Activated CD4-positive, alpha-beta T cell treated with anti-CD3 and anti-CD28 coated beads, Interleukin-2, amount 50 U/mL, for 24 hours (primary cell): ENCODE measurements around the gene GOLGA8K.
"Not testable (repeated sequence)": the region's sequence is repeated elsewhere in the genome, so short reads cannot be mapped to it uniquely, and the experiment has no call there.

Experiments
- DNase-seq, 2 donors: peaks; one replicate each; pipeline ENCODE4 v3.0.0-alpha.2; 2020; ENCODE audit warnings: low read depth in 1 of 2, low spot score in 1 of 2

The GOLGA8K gene

GRCh38 chr15:32403192-32403591 lies at the start of gene GOLGA8K:
Gene GOLGA8K, minus strand, starts transcription at chr15:32403292. Its CDS starts 98 bp downstream, at chr15:32403194.
- not testable (repeated sequence) for DNase-seq

GRCh38 chr15:32440445-32440977 lies 37.4 kb upstream of the GOLGA8K start:
- DNase-seq, result not testable (repeated sequence)

- not testable (repeated sequence) for DNase-seq
Observed at GRCh38 chr15:32434102-32434963, 31.2 kb upstream of the GOLGA8K start.

GRCh38 chr15:32427635-32428034 lies 24.5 kb upstream of the GOLGA8K start:
- not testable (repeated sequence) for DNase-seq

- not testable (repeated sequence) for DNase-seq
Observed at GRCh38 chr15:32426511-32426910, 23.4 kb upstream of the GOLGA8K start.

GRCh38 chr15:32407903-32408302 lies 4.8 kb upstream of the GOLGA8K start:
- DNase-seq, result not testable (repeated sequence)

- DNase-seq, result not testable (repeated sequence)
Observed at GRCh38 chr15:32396522-32396921, 6.6 kb downstream of the GOLGA8K start.

- not testable (repeated sequence) for DNase-seq
Observed at GRCh38 chr15:32394745-32395144, 8.3 kb downstream of the GOLGA8K start.

- DNase-seq, result not testable (repeated sequence)
Observed at GRCh38 chr15:32388050-32388648, 14.9 kb downstream of the GOLGA8K start.

- not testable (repeated sequence) for DNase-seq
Observed at GRCh38 chr15:32385823-32386495, 17.1 kb downstream of the GOLGA8K start.

GRCh38 chr15:32374185-32374584 lies 28.9 kb downstream of the GOLGA8K start:
- DNase-seq, result not testable (repeated sequence)

GRCh38 chr15:32373707-32374106 lies 29.4 kb downstream of the GOLGA8K start:
- DNase-seq, result not testable (repeated sequence)

- DNase-seq, result not testable (repeated sequence)
Observed at GRCh38 chr15:32372075-32372474, 31.0 kb downstream of the GOLGA8K start.

GRCh38 chr15:32370526-32370925 lies 32.6 kb downstream of the GOLGA8K start:
- not testable (repeated sequence) for DNase-seq

- DNase-seq, result not testable (repeated sequence)
Observed at GRCh38 chr15:32370064-32370463, 33.0 kb downstream of the GOLGA8K start.

- DNase-seq, result not testable (repeated sequence)
Observed at GRCh38 chr15:32366492-32366891, 36.6 kb downstream of the GOLGA8K start.

- not testable (repeated sequence) for DNase-seq
Observed at GRCh38 chr15:32365955-32366354, 37.1 kb downstream of the GOLGA8K start.

- peak in 1 of 2 donors; percentile 37 for DNase-seq
Observed at GRCh38 chr15:32364944-32365343, 38.1 kb downstream of the GOLGA8K start.

GRCh38 chr15:32363449-32363848 lies 39.6 kb downstream of the GOLGA8K start:
- not testable (repeated sequence) for DNase-seq

GRCh38 chr15:32361662-32362061 lies 41.4 kb downstream of the GOLGA8K start:
- DNase-seq, result not testable (repeated sequence)

GRCh38 chr15:32358462-32358861 lies 44.6 kb downstream of the GOLGA8K start:
- not testable (repeated sequence) for DNase-seq
